COLO668 (cell line): Measurements from ENCODE around the gene ATR.
"Not testable (repeated sequence)": the region's sequence is repeated elsewhere in the genome, so short reads cannot be mapped to it uniquely, and the experiment has no call there.

ENCODE experiments used
- DNase-seq: peaks from one replicate; lab custom pipeline; 2025; ENCODE audit not compliant: unreplicated experiment; lab: John Stamatoyannopoulos, UW

ATR gene

GRCh38 chr3:142450881-142451280 is 127.7 kb downstream of the ATR start:
- DNase-seq: no peak

GRCh38 chr3:142450189-142450588 is 128.3 kb downstream of the ATR start:
- DNase-seq: no peak

GRCh38 chr3:142447852-142448823 is 130.4 kb downstream of the ATR start, which contains the start of gene XRN1:
XRN1 (minus strand) TSS chr3:142448037; CDS start chr3:142447944, 93 bp downstream.
- DNase-seq: peak; percentile 94

- peak; percentile 43 for DNase-seq
These were observed 131.2 kb downstream of the ATR start for GRCh38 chr3:142447301-142447851.

- no peak for DNase-seq
These were observed 132.7 kb downstream of the ATR start for GRCh38 chr3:142445816-142446254.

GRCh38 chr3:142444343-142444742 is 134.2 kb downstream of the ATR start:
- DNase-seq: no peak

DNA sequence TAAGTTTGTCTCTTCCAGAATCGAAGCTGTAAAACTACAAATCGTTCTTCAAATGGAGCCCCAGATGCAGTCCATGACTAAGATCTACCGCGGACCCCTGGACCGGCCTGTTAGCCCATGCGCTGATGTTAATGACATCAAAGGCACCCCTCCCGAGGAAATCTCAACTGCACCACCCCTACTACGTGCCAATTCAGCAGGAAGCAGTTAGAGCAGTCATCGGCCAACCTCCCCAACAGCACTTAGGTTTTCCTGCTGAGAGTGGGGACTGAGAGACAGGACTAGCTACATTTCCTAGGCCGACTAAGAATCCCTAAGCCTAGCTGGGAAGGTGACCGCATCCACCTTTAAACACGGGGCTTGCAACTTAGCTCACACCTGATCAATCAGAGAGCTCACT is 135.5 kb downstream of the ATR start:
- not testable (repeated sequence) for DNase-seq

GRCh38 chr3:142439499-142440220 is 138.9 kb downstream of the ATR start:
- DNase-seq: not testable (repeated sequence)

DNA sequence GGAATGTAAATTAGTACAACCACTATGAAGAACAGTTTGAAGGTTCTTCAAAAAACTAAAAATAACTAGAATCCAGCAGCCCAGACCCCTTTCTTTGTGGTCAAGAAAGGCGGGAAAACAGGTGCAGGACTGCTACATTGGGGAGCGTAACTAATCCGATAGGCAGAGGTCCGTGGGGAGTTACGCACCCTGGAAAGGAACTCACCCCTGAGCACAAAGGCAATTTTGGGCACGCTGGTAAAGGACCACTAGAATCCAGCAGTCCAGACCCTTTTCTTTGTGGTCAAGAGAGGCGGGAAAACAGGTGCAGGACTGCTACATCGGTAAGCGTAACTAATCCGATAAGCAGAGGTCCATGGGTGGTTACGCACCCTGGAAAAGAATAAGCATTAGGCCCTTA is 140.4 kb downstream of the ATR start:
- not testable (repeated sequence) for DNase-seq

DNA sequence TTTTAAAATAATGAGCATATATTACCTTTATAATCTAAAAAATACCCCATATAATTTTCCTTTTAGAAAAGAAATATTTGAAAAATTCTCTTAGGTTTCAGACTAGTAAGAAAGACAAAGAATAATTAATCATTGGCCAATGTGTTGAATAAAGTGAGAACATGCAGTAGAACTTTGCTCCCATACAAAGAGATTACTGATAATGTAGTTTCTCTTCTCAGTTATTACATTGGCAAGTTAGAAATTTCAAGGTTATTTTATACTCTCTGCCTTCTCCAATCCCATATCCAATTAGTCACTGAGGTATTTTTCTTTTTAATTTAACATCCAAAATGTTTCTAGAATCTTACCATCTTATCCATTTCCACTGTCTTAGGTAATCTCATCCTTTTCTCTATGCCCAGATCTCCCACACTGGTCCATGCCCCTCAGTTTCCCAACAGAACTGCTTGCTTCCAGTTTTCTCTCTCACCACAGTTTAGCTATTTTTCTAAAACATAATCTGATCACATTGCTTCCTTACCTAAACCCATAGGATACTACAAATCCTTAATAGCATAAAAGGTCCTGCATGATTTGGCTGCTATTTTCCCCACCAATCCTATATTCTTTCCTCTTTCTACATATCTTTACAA is 141.5 kb downstream of the ATR start:
- no peak for DNase-seq

GRCh38 chr3:142434503-142434902 is 144.0 kb downstream of the ATR start:
- no peak for DNase-seq

GRCh38 chr3:142433110-142433509 is 145.4 kb downstream of the ATR start:
- DNase-seq: no peak

DNA sequence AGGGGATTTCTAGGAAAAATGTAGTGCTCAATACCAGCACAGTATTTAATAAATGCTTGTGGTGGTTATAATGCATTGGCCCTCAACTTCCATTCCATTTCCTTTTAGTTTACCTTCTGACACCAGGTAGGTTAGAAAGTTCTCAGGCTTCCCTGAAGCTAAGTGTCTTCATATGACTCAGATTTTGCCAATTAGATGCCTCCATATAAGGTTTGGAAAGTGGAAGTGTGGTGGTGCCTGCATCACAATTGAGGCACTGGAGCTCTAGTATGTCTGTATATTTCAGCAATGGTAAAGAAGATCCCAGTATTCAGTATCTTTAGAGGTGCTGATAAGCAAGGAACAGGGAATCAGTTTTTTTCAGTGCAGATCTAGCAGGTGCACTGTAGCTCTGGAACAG is 149.0 kb downstream of the ATR start:
- DNase-seq: no peak

- DNase-seq: no peak
These were observed 153.8 kb downstream of the ATR start for GRCh38 chr3:142424754-142425153.

GRCh38 chr3:142418926-142419592 is 159.5 kb downstream of the ATR start:
- DNase-seq: no peak

DNA sequence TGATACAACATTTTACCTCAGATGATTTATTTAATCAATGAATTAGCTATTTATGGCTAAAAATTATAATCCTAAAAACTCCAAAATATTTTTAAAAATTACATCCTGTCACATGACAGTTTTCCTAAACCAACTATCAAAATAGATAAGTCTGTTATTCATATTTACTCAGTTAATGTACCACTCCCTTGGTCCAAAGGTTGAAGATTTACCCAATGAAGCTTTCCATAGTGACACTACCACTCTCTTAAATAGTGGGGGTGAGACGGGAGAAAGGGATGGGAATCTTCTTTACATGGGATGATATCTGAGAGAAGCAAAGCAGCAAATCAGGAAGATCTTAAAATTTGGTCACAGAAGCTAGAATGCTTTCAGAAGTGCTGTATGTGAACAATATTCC is 161.2 kb downstream of the ATR start:
- DNase-seq: no peak

- DNase-seq: peak; percentile 2
These were observed 178.0 kb downstream of the ATR start for GRCh38 chr3:142400537-142400936.
